ENCODE results near the gene POLRMT. TPM values are rescaled to one million over a fixed set of nuclear protein-coding genes. Genes with fewer than 3 reads are reported as not detected.

Gene POLRMT
- total RNA-seq, 6 experiments from 2014 or later: 25.9 to 42.9 (median 33.3) TPM

- 66% methylated on average over 19 of the region's 25 CpGs for WGBS (ENCODE audit: insufficient coverage, low coverage, low lambda C conversion rate, missing lambda C conversion rate)
- no peak for ATAC-seq
- no peaks in the 10 kb centered on the region for H3K27me3 ChIP-seq
- DNase-seq: peak in 1 of 3 donors; percentile 45
- TF ChIP-seq POLR2A (IDR thresholded peaks at IDR 0.05): no peak
- TF ChIP-seq CTCF (IDR thresholded peaks at IDR 0.05): no peak
- intact Hi-C loops (cut with DNase I): no loop called here
- peaks cover 0 to 26% (median 10%) of the 10 kb centered on the region in 4 donors for H3K4me1 ChIP-seq
- no peak overlapping the region for H3K27ac ChIP-seq
- H3K4me3 ChIP-seq: no peak overlapping the region
- H3K9me3 ChIP-seq: no peaks in the 10 kb centered on the region
- H3K36me3 ChIP-seq: no peaks in the 10 kb centered on the region
These were observed 63.1 kb downstream of the POLRMT start for GRCh38 chr19:570251-570686.

GRCh38 chr19:567296-567900 lies 65.9 kb downstream of the POLRMT start:
- 65% methylated on average over 11 of the region's 22 CpGs for WGBS (ENCODE audit: insufficient coverage, low coverage, low lambda C conversion rate, missing lambda C conversion rate)
- Histone ChIP-seq H3K4me1 (peaks cover 0 to 5% (median 0%) of the 10 kb centered on the region in 4 donors), H3K9me3 (no peaks in the 10 kb centered on the region), H3K36me3 (no peaks in the 10 kb centered on the region), H3K4me3 (no peak overlapping the region), H3K27me3 (no peaks in the 10 kb centered on the region), H3K27ac (peak overlapping the region in 2 of 3 donors; percentile 18 to 54)
- DNase-seq (peak in 2 of 3 donors; percentile 45 to 54), ATAC-seq (no peak)
- intact Hi-C loops (cut with DNase I): no loop called here
- TF ChIP-seq POLR2A (IDR thresholded peaks at IDR 0.05) (no peak), CTCF (IDR thresholded peaks at IDR 0.05) (no peak)

Other genes starting within 250 kb of the POLRMT start
- gene C2CD4C, start 224.4 kb downstream of the POLRMT start, total RNA-seq: 1 to 10 TPM in 1 of 6 experiments, under 1 TPM in 5; 0.12 to 2.0 (median 0.44) TPM
- gene SHC2, start 172.5 kb downstream of the POLRMT start, total RNA-seq: 10 to 100 TPM; 48.4 to 69.9 (median 59.1) TPM
- gene MADCAM1, start 137.1 kb downstream of the POLRMT start, total RNA-seq: under 1 TPM; 0.11 to 0.69 (median 0.31) TPM
- gene TPGS1, start 126.0 kb downstream of the POLRMT start, total RNA-seq: 10 to 100 TPM in 3 of 6 experiments, 1 to 10 TPM in 3; 8.2 to 42.2 (median 10.3) TPM
- gene CDC34, start 101.8 kb downstream of the POLRMT start, total RNA-seq: 10 to 100 TPM; 44.8 to 81.8 (median 49.5) TPM
- under 1 TPM in 3 of 6 experiments, not detected in 3; 0.59 to 0.95 (median 0.74) TPM for gene GZMM, start 89.5 kb downstream of the POLRMT start, total RNA-seq
- 100 to 1,000 TPM in 4 of 6 experiments, 10 to 100 TPM in 2; 88.6 to 369 (median 124) TPM for gene BSG, start 60.9 kb downstream of the POLRMT start, total RNA-seq
- gene HCN2, start 43.7 kb downstream of the POLRMT start, total RNA-seq: under 1 TPM in 5 of 6 experiments, not detected in 1; 0.05 to 0.27 (median 0.09) TPM
- gene FGF22, start 6.3 kb upstream of the POLRMT start, total RNA-seq: under 1 TPM in 1 of 6 experiments, not detected in 5; 0.15 TPM
- 10 to 100 TPM; 18.3 to 85.0 (median 28.8) TPM for gene RNF126, start 29.7 kb upstream of the POLRMT start, total RNA-seq
- gene FSTL3, start 42.9 kb upstream of the POLRMT start, total RNA-seq: 10 to 100 TPM in 3 of 6 experiments, 1 to 10 TPM in 3; 4.2 to 18.7 (median 10.4) TPM
- gene PRSS57, start 61.9 kb upstream of the POLRMT start, total RNA-seq: under 1 TPM in 1 of 6 experiments, not detected in 5; 0.20 TPM
- 10 to 100 TPM in 2 of 6 experiments, 1 to 10 TPM in 4; 4.6 to 12.7 (median 7.1) TPM for gene PALM, start 75.4 kb upstream of the POLRMT start, total RNA-seq
- under 1 TPM in 1 of 6 experiments, not detected in 5; 0.09 TPM for gene MISP, start 117.6 kb upstream of the POLRMT start, total RNA-seq
- gene PTBP1, start 163.9 kb upstream of the POLRMT start, total RNA-seq: 100 to 1,000 TPM in 5 of 6 experiments, 10 to 100 TPM in 1; 91.1 to 150 (median 129) TPM
- gene PLPPR3, start 188.4 kb upstream of the POLRMT start, total RNA-seq: not detected
- gene AZU1, start 194.3 kb upstream of the POLRMT start, total RNA-seq: 1 to 10 TPM in 2 of 6 experiments, under 1 TPM in 1, not detected in 3; 0.15 to 3.6 (median 1.8) TPM
- 1 to 10 TPM in 2 of 6 experiments, not detected in 4; 2.3 to 2.9 TPM for gene PRTN3, start 207.5 kb upstream of the POLRMT start, total RNA-seq
- 1 to 10 TPM in 2 of 6 experiments, under 1 TPM in 1, not detected in 3; 0.59 to 4.2 (median 3.3) TPM for gene ELANE, start 218.8 kb upstream of the POLRMT start, total RNA-seq
- 1 to 10 TPM; 3.5 to 9.6 (median 7.8) TPM for gene CFD, start 226.1 kb upstream of the POLRMT start, total RNA-seq

All from right lobe of liver (tissue), 6 donors.